Neural cell (in vitro differentiated cells): ENCODE results near the gene AKT1.

Experiments used
- CTCF ChIP-seq: fragments of 450-650 bp; IDR thresholded peaks from 2 replicates; pipeline ENCODE4 v1.5.1; 2014; ENCODE audit warnings: antibody characterized with exemption, mild to moderate bottlenecking, moderate library complexity; ENCODE audit not compliant: poor library complexity, severe bottlenecking
- EP300 ChIP-seq: fragments of 450-650 bp; conservative IDR thresholded peaks from 2 replicates; pipeline ENCODE4 v1.6.1; 2014; ENCODE audit warnings: antibody characterized with exemption, mild to moderate bottlenecking, moderate library complexity; ENCODE audit not compliant: poor library complexity, severe bottlenecking
- EZH2 ChIP-seq: fragments of 200-600, 300-800 bp; shearing (Covaris generic), sonication (generic); IDR thresholded peaks from 2 replicates; pipeline ENCODE4 v1.6.1; 2014; ENCODE audit warnings: antibody characterized with exemption, low read length, borderline replicate concordance, mild to moderate bottlenecking; ENCODE audit not compliant: insufficient read depth, poor library complexity, severe bottlenecking
- MXI1 ChIP-seq: fragments of 450-650 bp; conservative IDR thresholded peaks from 2 replicates; pipeline ENCODE4 v1.6.1; 2014; ENCODE audit warnings: antibody characterized with exemption, mild to moderate bottlenecking; ENCODE audit not compliant: poor library complexity, severe bottlenecking
- POLR2AphosphoS5 ChIP-seq: IDR thresholded peaks from 2 replicates; pipeline ENCODE4 v1.6.1; 2012
- RAD21 ChIP-seq: fragments of 450-650 bp; conservative IDR thresholded peaks from 2 replicates; pipeline ENCODE4 v1.6.1; 2014; ENCODE audit warnings: antibody characterized with exemption, mild to moderate bottlenecking, moderate library complexity
- REST ChIP-seq: IDR thresholded peaks from 2 replicates; pipeline ENCODE4 v1.6.1; 2012; ENCODE audit warnings: borderline replicate concordance
- SMC3 ChIP-seq: fragments of 450-650 bp; conservative IDR thresholded peaks from 2 replicates; pipeline ENCODE4 v1.6.1; 2014; ENCODE audit warnings: antibody characterized with exemption, mild to moderate bottlenecking, moderate library complexity; ENCODE audit not compliant: poor library complexity
- TAF1 ChIP-seq: IDR thresholded peaks from 2 replicates; pipeline ENCODE4 v1.6.1; 2012; ENCODE audit warnings: low read depth

GRCh38 chr14:104816616-104816884 is 21.0 kb upstream of the AKT1 start:
- TF ChIP-seq CTCF (no peak), SMC3 (no peak), POLR2AphosphoS5 (no peak), EP300 (no peak), RAD21 (no peak), EZH2 (no peak), REST (no peak), TAF1 (no peak), MXI1 (no peak)
